ENCODE results near the gene ABLIM2. TPM values are rescaled to one million over a fixed set of nuclear protein-coding genes. Genes with fewer than 3 reads are reported as not detected.
A peak's percentile ranks its signal among the peaks of the same experiment; 100 is the strongest.
"Not testable (repeated sequence)": the region's sequence is repeated elsewhere in the genome, so short reads cannot be mapped to it uniquely, and the experiment has no call there.

ABLIM2 gene
- total RNA-seq, 1 donor from 2014 or later: 0.36 TPM

GRCh38 chr4:7932287-7932686 lies 226.3 kb downstream of the ABLIM2 start:
- Mint-ChIP-seq H3K4me1 (ENCODE audit: low read depth) (peaks cover 8% of the 10 kb centered on the region), H3K27me3 (ENCODE audit: insufficient read depth) (peaks cover 7% of the 10 kb centered on the region), H3K4me3 (no peak overlapping the region), H3K27ac (no peak overlapping the region), H3K36me3 (ENCODE audit: low read depth) (no peaks in the 10 kb centered on the region), H3K9me3 (no peaks in the 10 kb centered on the region)
- intact Hi-C loops (cut with micrococcal nuclease): no loop called here
- no peak for DNase-seq (ENCODE audit: low spot score)

GRCh38 chr4:7929118-7929951 lies 229.3 kb downstream of the ABLIM2 start:
- no peaks in the 10 kb centered on the region for H3K36me3 Mint-ChIP-seq (ENCODE audit: low read depth)
- no peaks in the 10 kb centered on the region for H3K9me3 Mint-ChIP-seq
- no peak for DNase-seq (ENCODE audit: low spot score)
- no peaks in the 10 kb centered on the region for H3K27me3 Mint-ChIP-seq (ENCODE audit: insufficient read depth)
- no peak overlapping the region for H3K4me3 Mint-ChIP-seq
- no peak overlapping the region for H3K27ac Mint-ChIP-seq
- intact Hi-C loops (cut with micrococcal nuclease): no loop called here
- H3K4me1 Mint-ChIP-seq (ENCODE audit: low read depth): peaks cover 3% of the 10 kb centered on the region

- H3K9me3 Mint-ChIP-seq: no peaks in the 10 kb centered on the region
- no peak overlapping the region for H3K4me3 Mint-ChIP-seq
- intact Hi-C loops (cut with micrococcal nuclease): no loop called here
- no peak overlapping the region for H3K27ac Mint-ChIP-seq
- H3K36me3 Mint-ChIP-seq (ENCODE audit: low read depth): no peaks in the 10 kb centered on the region
- H3K27me3 Mint-ChIP-seq (ENCODE audit: insufficient read depth): no peaks in the 10 kb centered on the region
- H3K4me1 Mint-ChIP-seq (ENCODE audit: low read depth): no peaks in the 10 kb centered on the region
- DNase-seq (ENCODE audit: low spot score): no peak
Measured at GRCh38 chr4:7928711-7929110, 229.9 kb downstream of the ABLIM2 start.

- Mint-ChIP-seq H3K27ac (no peak overlapping the region), H3K9me3 (no peaks in the 10 kb centered on the region), H3K4me1 (ENCODE audit: low read depth) (no peaks in the 10 kb centered on the region), H3K27me3 (ENCODE audit: insufficient read depth) (no peaks in the 10 kb centered on the region), H3K36me3 (ENCODE audit: low read depth) (no peaks in the 10 kb centered on the region), H3K4me3 (no peak overlapping the region)
- intact Hi-C loops (cut with micrococcal nuclease): no loop called here
- no peak for DNase-seq (ENCODE audit: low spot score)
Measured at GRCh38 chr4:7926822-7927221, 231.8 kb downstream of the ABLIM2 start.

- H3K27ac Mint-ChIP-seq: no peak overlapping the region
- intact Hi-C loops (cut with micrococcal nuclease): no loop called here
- no peaks in the 10 kb centered on the region for H3K27me3 Mint-ChIP-seq (ENCODE audit: insufficient read depth)
- no peak for DNase-seq (ENCODE audit: low spot score)
- H3K9me3 Mint-ChIP-seq: no peaks in the 10 kb centered on the region
- no peaks in the 10 kb centered on the region for H3K4me1 Mint-ChIP-seq (ENCODE audit: low read depth)
- H3K4me3 Mint-ChIP-seq: no peak overlapping the region
- H3K36me3 Mint-ChIP-seq (ENCODE audit: low read depth): no peaks in the 10 kb centered on the region
Measured at GRCh38 chr4:7924570-7924969, 234.0 kb downstream of the ABLIM2 start.

- Mint-ChIP-seq H3K27ac (no peak overlapping the region), H3K27me3 (ENCODE audit: insufficient read depth) (no peaks in the 10 kb centered on the region), H3K36me3 (ENCODE audit: low read depth) (no peaks in the 10 kb centered on the region), H3K4me1 (ENCODE audit: low read depth) (no peaks in the 10 kb centered on the region), H3K9me3 (no peaks in the 10 kb centered on the region), H3K4me3 (no peak overlapping the region)
- intact Hi-C loops (cut with micrococcal nuclease): no loop called here
- no peak for DNase-seq (ENCODE audit: low spot score)
Measured at GRCh38 chr4:7924163-7924562, 234.4 kb downstream of the ABLIM2 start.

GRCh38 chr4:7922466-7922865 lies 236.1 kb downstream of the ABLIM2 start:
- no peaks in the 10 kb centered on the region for H3K36me3 Mint-ChIP-seq (ENCODE audit: low read depth)
- H3K27me3 Mint-ChIP-seq (ENCODE audit: insufficient read depth): no peaks in the 10 kb centered on the region
- H3K27ac Mint-ChIP-seq: no peak overlapping the region
- no peaks in the 10 kb centered on the region for H3K9me3 Mint-ChIP-seq
- no peak overlapping the region for H3K4me3 Mint-ChIP-seq
- intact Hi-C loops (cut with micrococcal nuclease): no loop called here
- DNase-seq (ENCODE audit: low spot score): no peak
- peaks cover 5% of the 10 kb centered on the region for H3K4me1 Mint-ChIP-seq (ENCODE audit: low read depth)

- Mint-ChIP-seq H3K9me3 (no peaks in the 10 kb centered on the region), H3K27me3 (ENCODE audit: insufficient read depth) (no peaks in the 10 kb centered on the region), H3K27ac (no peak overlapping the region), H3K4me1 (ENCODE audit: low read depth) (peaks cover 15% of the 10 kb centered on the region), H3K36me3 (ENCODE audit: low read depth) (no peaks in the 10 kb centered on the region), H3K4me3 (no peak overlapping the region)
- DNase-seq (ENCODE audit: low spot score): no peak
- intact Hi-C loops (cut with micrococcal nuclease): no loop called here
Measured at GRCh38 chr4:7918981-7919380, 239.6 kb downstream of the ABLIM2 start.

- H3K4me3 Mint-ChIP-seq; H3K27me3 Mint-ChIP-seq (ENCODE audit: insufficient read depth); intact Hi-C loops (cut with micrococcal nuclease); H3K9me3 Mint-ChIP-seq; DNase-seq (ENCODE audit: low spot score); H3K36me3 Mint-ChIP-seq (ENCODE audit: low read depth); H3K27ac Mint-ChIP-seq: not testable (repeated sequence)
- peaks cover 15% of the 10 kb centered on the region for H3K4me1 Mint-ChIP-seq (ENCODE audit: low read depth)
Measured at GRCh38 chr4:7918187-7918586, 240.4 kb downstream of the ABLIM2 start.

- H3K36me3 Mint-ChIP-seq (ENCODE audit: low read depth): no peaks in the 10 kb centered on the region
- peak overlapping the region; percentile 44 for H3K27ac Mint-ChIP-seq
- peaks cover under 1% of the 10 kb centered on the region for H3K27me3 Mint-ChIP-seq (ENCODE audit: insufficient read depth)
- peaks cover 16% of the 10 kb centered on the region for H3K4me1 Mint-ChIP-seq (ENCODE audit: low read depth)
- DNase-seq (ENCODE audit: low spot score): no peak
- no peaks in the 10 kb centered on the region for H3K9me3 Mint-ChIP-seq
- H3K4me3 Mint-ChIP-seq: no peak overlapping the region
- intact Hi-C loops (cut with micrococcal nuclease): no loop called here
Measured at GRCh38 chr4:7917669-7918068, 240.9 kb downstream of the ABLIM2 start.

- Mint-ChIP-seq H3K27me3 (ENCODE audit: insufficient read depth) (peaks cover 5% of the 10 kb centered on the region), H3K36me3 (ENCODE audit: low read depth) (no peaks in the 10 kb centered on the region), H3K9me3 (no peaks in the 10 kb centered on the region), H3K4me3 (no peak overlapping the region), H3K4me1 (ENCODE audit: low read depth) (peaks cover 20% of the 10 kb centered on the region), H3K27ac (no peak overlapping the region)
- intact Hi-C loops (cut with micrococcal nuclease): no loop called here
- DNase-seq (ENCODE audit: low spot score): no peak
Measured at GRCh38 chr4:7915875-7916242, 242.8 kb downstream of the ABLIM2 start.

Data from activated T-helper 1 cell treated with anti-CD3 and anti-CD28 coated beads, Interleukin-12 subunit alpha, Interleukin-12 subunit beta, Interleukin-2, Interleukin-4 antibody, amounts not matched to agents 30 ng/mL and 10 ng/mL and 1 ng/mL, durations not matched to agents 14 hours and 24 hours and 36 hours (primary cell).